Measurements from ENCODE around the gene MAGOH.

The MAGOH gene

GRCh38 chr1:53270107-53270506 is 31.8 kb upstream of the MAGOH start:
- no peak for DNase-seq

- no peak for DNase-seq
Observed at GRCh38 chr1:53267761-53268160, 29.4 kb upstream of the MAGOH start.

- DNase-seq: no peak
Observed at GRCh38 chr1:53266038-53266437, 27.7 kb upstream of the MAGOH start.

GRCh38 chr1:53265581-53265980 is 27.3 kb upstream of the MAGOH start:
- no peak for DNase-seq

GRCh38 chr1:53264048-53264447 is 25.7 kb upstream of the MAGOH start:
- no peak for DNase-seq

- no peak for DNase-seq
Observed at GRCh38 chr1:53262000-53262399, 23.7 kb upstream of the MAGOH start.

GRCh38 chr1:53260631-53261247 is 22.4 kb upstream of the MAGOH start:
- DNase-seq: no peak

- no peak for DNase-seq
Observed at GRCh38 chr1:53259932-53260331, 21.6 kb upstream of the MAGOH start.

GRCh38 chr1:53258216-53258615 is 19.9 kb upstream of the MAGOH start:
- no peak for DNase-seq

GRCh38 chr1:53257454-53258081 is 19.2 kb upstream of the MAGOH start:
- no peak for DNase-seq

- DNase-seq: no peak
Observed at GRCh38 chr1:53256511-53257453, 18.5 kb upstream of the MAGOH start.

- no peak for DNase-seq
Observed at GRCh38 chr1:53255031-53255430, 16.7 kb upstream of the MAGOH start.

- no peak for DNase-seq
Observed at GRCh38 chr1:53254011-53254640, 15.8 kb upstream of the MAGOH start.

- DNase-seq: no peak
Observed at GRCh38 chr1:53250325-53250724, 12.0 kb upstream of the MAGOH start.

GRCh38 chr1:53249706-53250105 is 11.4 kb upstream of the MAGOH start:
- no peak for DNase-seq

GRCh38 chr1:53246261-53247134 is 8.2 kb upstream of the MAGOH start:
- no peak for DNase-seq

- no peak for DNase-seq
Observed at GRCh38 chr1:53244141-53244540, 5.8 kb upstream of the MAGOH start.

GRCh38 chr1:53242381-53242780 is 4.1 kb upstream of the MAGOH start:
- DNase-seq: no peak

- DNase-seq: no peak
Observed at GRCh38 chr1:53241828-53242227, 3.5 kb upstream of the MAGOH start.

GRCh38 chr1:53237638-53238037 is 680 bp downstream of the MAGOH start:
- no peak for DNase-seq

GRCh38 chr1:53220962-53221286 is 17.4 kb downstream of the MAGOH start:
- no peak for DNase-seq

- DNase-seq: peak; percentile 97
Observed at GRCh38 chr1:53220171-53220961, 18.0 kb downstream of the MAGOH start, which contains the start of gene CZIB. Gene CZIB (minus strand): TSS chr1:53220634. CDS start chr1:53220575, 59 bp downstream.
